NCI-H146 treated with DMSO at 0.1 percent for 48 hours (cell line): ENCODE results near the gene GPC2.
"Not testable (repeated sequence)": the region's sequence is repeated elsewhere in the genome, so short reads cannot be mapped to it uniquely, and the experiment has no call there.

Experiments used
- DNase-seq: peaks from one replicate; lab custom pipeline; 2025; ENCODE audit not compliant: unreplicated experiment; lab: John Stamatoyannopoulos, UW

Gene GPC2

DNA sequence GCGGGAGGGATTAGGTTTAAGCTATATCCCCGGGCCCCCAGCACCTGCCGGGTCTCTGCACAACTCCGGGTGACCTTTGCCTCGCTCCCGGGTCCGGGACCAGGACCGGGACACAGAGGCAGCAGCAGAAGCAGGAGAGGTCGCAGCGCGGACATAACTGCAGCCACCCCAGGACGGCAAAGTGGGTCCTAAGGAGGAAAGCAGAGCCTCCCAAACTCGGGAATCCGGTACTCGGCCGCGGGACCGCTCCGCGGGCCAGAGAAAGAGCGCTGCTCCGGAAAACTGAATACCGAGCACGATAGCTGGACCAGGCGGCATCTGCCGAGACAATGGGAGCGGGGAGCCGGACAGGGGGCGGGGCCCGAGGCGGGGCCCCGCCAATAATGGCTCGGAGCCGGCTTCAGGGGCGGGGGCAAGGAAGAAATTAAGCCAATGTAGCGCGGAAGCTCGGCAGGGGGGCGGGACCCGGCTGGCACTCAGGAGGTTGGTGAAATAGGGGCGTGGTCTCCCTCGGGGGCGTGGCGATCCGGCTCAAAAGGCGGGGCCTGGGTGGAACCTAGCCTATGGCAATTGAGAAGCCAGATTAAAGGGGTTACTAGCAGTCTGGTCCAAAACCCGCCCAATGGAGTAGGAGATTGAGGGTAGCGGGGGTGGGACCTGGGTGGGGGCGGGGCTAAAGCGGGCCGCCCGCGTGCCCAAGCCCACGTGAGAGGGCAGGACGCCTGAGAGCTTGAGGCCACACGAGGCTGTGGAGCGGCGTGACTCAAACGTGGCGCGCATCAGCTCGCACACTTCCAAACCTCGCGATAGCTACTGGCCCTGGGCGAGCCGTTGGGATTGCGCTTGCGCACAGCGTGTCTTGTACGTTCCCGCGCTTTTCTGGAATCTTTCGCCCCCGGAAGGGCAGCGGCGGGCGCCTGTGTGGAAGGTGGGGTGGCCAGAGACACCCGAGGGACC, at the start of gene GPC2, which contains the start of gene STAG3:
GPC2 (minus strand) TSS at position 337 of the 957 bp plus-strand sequence; CDS start at position 155, 182 bp downstream.
STAG3 (plus strand) TSS at position 874 of the 957 bp plus-strand sequence. CDS start 2,639 bp downstream, outside the sequence.
- peak; percentile 91 for DNase-seq

GRCh38 chr7:100224891-100225290, 47.7 kb upstream of the GPC2 start:
- DNase-seq = not testable (repeated sequence)

DNA sequence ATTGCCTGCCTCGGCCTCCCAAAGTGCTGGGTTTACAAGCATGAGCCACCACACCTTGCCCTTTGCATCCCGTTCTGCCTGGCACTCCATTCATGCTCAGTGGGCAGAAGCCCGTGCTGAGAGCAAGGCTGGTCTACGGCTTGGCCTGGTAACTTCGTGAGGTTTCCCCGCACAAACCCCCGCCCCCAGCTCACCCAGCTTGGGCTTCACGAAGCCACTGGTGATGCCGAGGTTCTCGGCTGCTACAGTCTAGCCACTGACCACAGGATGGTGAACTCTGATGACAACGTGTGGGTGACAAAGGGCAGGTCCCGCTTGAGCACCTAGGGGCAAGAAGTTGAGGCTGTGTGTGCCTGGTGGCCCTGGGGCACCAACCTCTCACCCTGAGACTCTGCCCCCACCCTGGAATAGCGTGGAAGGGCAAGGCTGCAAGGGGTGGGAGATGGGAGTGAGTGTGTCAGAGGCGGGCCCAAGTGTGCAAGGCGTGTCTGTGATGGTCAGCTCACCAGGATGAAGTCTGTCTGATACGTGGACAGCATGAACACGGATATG, 46.3 kb upstream of the GPC2 start:
- DNase-seq = not testable (repeated sequence)

DNA sequence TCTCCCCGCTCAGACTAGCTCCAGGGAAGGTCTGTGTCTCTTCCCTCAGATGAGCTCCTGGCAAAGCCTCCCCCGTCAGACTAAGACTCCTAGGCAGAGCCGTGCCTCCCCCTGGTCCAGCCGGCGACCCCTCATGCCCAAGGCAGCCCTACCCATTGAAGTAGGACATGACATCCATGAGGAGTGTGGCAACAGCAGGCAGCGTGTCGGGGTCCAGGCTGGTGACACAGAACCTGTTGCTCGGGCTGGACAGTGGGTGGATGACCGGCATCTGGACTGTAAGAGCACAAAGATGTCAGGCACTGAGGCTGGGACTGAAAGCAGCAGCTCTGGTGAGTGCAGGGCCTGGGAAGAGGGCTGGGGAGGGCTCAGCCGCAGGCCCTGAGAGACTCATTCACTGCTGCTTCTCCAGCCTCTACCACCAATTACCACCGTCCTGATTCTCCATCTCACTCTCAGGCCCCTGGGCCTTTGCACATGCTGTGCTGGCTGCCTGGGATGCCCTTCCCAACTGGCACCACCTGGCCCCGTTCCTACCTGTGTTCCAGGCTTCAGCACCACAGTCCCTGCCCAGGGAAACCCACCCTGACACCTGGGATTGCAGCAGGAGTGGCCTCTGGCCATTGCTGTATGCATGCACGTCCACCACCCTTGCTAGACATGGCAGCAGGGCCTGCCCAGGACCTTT, 45.4 kb upstream of the GPC2 start:
- no peak for DNase-seq

GRCh38 chr7:100221767-100222444, 44.7 kb upstream of the GPC2 start:
- no peak for DNase-seq

- no peak for DNase-seq
These were observed 44.1 kb upstream of the GPC2 start for GRCh38 chr7:100221231-100221718.

DNA sequence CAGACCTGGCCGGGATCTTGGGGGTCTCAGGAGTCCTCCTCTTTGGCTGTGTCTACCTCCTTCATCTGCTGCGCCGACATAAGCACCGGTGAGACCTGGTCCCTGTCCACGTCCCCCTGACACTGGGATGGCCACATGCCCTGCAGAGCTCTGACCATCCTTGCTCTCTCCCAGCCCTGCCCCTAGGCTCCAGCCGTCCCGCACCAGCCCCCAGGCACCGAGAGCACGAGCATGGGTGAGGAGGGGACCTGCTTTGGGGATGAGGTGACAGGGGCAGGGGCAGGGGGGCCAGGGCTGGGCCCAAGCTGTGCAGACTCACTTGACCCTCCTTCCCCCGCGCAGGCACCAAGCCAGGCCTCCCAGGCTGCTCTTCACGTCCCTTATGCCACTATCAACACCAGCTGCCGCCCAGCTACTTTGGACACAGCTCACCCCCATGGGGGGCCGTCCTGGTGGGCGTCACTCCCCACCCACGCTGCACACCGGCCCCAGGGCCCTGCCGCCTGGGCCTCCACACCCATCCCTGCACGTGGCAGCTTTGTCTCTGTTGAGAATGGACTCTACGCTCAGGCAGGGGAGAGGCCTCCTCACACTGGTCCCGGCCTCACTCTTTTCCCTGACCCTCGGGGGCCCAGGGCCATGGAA, 43.5 kb upstream of the GPC2 start:
- no peak for DNase-seq

GRCh38 chr7:100219801-100220585, 42.8 kb upstream of the GPC2 start, which contains the start of gene PVRIG:
PVRIG (plus strand) TSS chr7:100219949; CDS start chr7:100219971, 22 bp downstream.
- not testable (repeated sequence) for DNase-seq

DNA sequence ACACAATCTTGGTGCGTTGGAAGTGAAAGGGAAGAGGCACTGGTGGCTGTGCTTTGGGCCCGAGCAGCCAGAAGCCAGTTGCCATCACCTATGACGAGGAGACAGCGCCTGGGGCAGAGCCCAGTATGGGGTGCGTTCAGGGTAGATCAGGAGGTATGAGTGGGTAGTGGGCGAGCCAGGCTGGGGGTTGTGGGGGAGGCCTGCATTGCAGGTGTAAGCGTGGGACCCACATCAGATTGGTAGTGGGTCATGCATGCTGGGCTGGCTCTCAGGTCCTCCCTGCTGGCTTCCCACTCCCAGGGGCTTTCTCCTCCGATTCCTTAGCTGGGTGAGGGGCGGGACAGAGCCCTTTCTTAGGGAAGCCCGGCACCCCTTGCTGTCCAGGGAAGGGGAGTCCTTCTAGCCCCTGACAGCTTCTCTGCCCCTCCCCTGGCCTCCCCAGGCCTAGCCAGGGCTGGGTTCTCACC, 42.1 kb upstream of the GPC2 start:
- no peak for DNase-seq

DNA sequence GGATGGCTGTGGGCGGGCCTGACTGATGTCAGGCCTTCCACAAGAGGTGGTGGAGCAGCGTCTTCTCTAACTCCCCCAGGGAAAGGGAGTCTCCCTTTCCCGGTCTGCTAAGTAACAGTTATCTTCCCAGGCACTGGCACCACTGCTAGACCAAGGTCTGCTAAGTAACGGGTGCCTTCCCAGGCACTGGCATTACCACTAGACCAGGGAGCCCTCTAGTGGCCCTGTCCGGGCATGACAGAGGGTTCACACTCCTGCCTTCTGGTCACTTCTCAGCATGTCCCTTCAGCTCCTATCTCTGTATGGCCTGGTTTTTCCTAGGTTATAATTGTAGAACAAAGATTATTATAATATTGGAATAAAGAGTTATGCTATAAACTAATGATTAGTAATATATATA, 40.8 kb upstream of the GPC2 start:
- DNase-seq = not testable (repeated sequence)

- no peak for DNase-seq
These were observed 38.7 kb upstream of the GPC2 start for GRCh38 chr7:100215895-100216294.

GRCh38 chr7:100214356-100214755, 37.2 kb upstream of the GPC2 start:
- DNase-seq = not testable (repeated sequence)

DNA sequence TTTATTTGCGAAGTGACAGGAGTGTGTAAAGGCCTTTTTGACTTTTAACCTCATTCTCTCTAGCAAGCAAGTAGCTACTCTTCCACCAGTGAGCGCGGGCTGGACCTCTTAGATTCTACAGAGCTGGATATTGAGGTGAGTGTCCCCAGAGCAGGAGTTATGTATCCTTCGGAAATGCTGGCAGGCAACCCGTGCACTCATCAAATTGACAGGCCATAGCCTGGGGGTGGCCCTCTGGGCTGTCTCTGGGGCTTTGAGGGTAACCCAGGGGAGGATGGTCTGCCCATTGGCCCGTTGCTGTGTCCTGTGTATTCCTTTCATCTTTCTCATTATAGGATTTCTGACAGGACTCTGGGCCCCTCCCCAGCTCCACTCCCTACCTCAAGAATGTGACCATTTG, 36.5 kb upstream of the GPC2 start:
- no peak for DNase-seq

DNA sequence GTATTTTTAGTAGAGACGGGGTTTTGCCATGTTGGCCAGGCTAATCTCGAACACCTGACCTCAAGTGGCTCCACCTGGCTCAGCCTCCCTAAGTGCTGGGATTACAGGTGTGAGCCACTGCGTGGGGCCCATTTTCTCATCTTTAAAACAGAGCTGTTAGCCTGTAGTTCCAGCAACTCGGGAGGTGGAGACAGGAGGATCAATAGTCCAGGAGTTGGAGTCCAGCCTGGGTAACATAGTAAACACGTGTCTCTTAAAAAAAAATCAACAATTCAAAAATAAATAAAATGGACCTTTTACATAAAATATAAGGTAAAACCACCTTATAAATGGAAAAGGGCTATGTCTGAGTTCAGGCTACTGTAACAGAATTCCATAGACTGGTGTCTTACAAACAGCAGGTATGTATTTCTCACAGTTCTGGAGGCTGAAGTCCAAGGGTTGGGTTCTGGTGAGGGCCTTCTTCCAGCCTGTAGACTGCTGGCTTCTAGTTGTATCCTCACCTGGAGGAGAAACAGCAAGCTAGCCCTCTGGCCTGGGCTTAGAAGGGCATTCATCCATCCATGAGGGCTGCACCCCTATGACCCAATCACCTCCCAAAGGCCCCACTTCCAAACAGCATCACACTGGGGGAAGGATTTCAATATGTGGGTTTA, 35.6 kb upstream of the GPC2 start:
- DNase-seq = no peak

DNA sequence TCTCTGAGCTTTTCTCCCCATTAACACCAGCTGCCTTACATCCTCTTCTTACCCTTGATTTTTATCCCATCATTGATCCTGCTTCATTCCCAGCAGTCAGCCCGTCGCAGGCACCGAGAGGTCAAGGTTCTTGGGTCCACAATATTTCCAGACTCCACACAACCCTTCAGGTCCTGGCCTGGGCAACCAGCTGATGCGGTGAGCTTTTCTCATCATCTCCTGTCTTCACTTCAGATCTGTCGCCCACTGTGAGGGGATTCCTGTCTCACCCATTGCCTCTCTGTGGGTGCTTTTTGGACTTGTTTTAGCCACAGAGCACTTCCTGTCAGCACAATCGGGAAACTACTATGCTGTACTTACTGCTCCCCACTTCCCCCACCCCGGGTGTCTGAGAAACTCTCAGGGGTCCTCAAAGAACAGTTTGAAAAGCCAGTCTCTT, 34.2 kb upstream of the GPC2 start:
- DNase-seq = no peak

DNA sequence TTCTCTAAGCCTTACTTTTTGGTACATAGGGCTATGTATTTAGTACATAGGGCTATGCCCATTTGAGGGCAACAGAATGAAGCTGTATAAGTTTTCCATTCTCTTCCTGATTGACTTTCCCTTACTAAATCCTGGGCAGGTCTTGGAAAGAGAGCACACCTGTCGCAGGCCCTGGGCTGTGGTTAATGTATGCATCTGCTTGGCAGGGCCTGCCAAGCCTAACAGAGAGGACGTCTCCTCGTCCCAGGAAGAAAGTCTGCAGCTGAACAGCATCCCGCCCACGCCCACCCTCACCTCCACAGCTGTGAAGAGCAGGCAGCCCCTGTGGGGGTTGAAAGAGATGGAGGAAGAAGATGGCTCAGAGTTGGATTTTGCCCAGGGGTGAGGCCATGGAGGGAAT, 33.6 kb upstream of the GPC2 start:
- no peak for DNase-seq

GRCh38 chr7:100209493-100209892, 32.3 kb upstream of the GPC2 start:
- no peak for DNase-seq

GRCh38 chr7:100208911-100209408, 31.8 kb upstream of the GPC2 start:
- DNase-seq = no peak

DNA sequence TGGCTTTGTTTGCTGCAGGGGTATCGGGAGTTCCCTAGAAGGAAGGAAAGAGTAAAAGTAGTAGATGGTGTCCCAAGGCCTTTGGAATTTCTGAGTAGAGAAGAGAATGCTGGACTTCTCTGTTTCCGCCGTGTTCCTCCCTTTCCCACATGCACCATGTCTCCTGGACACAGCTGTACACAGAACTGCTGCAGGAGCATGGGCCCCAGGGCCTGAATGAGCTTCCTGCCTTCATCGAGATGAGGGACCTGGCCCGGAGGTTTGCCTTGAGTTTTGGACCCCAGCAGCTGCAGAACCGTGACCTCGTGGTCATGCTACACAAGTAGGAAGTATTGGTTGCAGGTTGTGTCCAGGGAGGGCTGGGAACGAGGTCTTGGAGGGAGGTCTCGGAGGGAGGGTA, 27.3 kb upstream of the GPC2 start:
- no peak for DNase-seq
